ENCODE data around the gene HRAS. TPM values are rescaled to one million over a fixed set of nuclear protein-coding genes. Genes with fewer than 3 reads are reported as not detected.
A peak's percentile ranks its signal among the peaks of the same experiment; 100 is the strongest.
"Not testable (repeated sequence)": the region's sequence is repeated elsewhere in the genome, so short reads cannot be mapped to it uniquely, and the experiment has no call there.

HRAS gene
- polyA plus RNA-seq, 2 of the 4 experiments (the other 2 are of a cell fraction), result 56.3 to 86.9 TPM

DNA sequence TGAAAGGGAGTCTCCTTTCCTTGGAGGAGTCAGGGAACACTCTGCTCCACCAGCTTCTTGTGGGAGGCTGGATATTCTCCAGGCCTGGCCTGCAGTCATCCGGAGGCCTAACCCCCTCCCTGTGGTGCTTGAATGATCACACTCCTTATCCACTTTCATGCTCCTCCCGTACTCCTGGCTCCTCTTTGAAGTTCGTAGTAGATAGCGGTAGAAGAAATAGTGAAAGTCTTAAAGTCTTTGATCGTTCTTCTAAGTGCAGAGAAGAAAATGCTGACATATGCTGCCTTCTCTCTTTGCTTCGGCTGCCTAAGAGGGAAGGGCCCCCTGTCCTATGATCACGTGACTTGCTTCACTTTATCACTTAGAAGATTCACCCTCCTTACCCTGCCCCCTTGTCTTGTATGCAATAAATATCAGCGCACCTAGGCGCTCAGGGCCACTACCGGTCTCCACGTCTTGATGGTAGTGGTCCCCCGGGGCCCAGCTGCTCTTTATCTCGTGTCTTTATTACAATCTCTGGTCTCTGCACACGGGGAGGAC, 38.7 kb upstream of the HRAS start:
- 0 out of 3 replicates have a peak overlapping the region, but pooled peaks have one; percentile 100 for H3K4me2 ChIP-seq
- POLR2A ChIA-PET; H3K27ac ChIP-seq; ATAC-seq; H3K9me3 ChIP-seq; H3K4me3 ChIP-seq; DNase-seq (ENCODE audit: low read depth in 1 of 2, low spot score in 1 of 2); FAIRE-seq: not testable (repeated sequence)
- TF ChIP-seq MAFK (IDR thresholded peaks at IDR 0.05; ENCODE audit: partially characterized antibody), result peak; percentile 55
- peaks cover 26% of the 10 kb centered on the region for H3K4me1 ChIP-seq
- CTCF ChIA-PET, result interaction anchor here (1.3 kb wide), 1 partner anchor 9 kb away, joined by 4 read pairs; no protein-coding TSS in a partner anchor
- 84% methylated on average over 14 of the region's 14 CpGs for WGBS (ENCODE audit: missing lambda C conversion rate)

DNA sequence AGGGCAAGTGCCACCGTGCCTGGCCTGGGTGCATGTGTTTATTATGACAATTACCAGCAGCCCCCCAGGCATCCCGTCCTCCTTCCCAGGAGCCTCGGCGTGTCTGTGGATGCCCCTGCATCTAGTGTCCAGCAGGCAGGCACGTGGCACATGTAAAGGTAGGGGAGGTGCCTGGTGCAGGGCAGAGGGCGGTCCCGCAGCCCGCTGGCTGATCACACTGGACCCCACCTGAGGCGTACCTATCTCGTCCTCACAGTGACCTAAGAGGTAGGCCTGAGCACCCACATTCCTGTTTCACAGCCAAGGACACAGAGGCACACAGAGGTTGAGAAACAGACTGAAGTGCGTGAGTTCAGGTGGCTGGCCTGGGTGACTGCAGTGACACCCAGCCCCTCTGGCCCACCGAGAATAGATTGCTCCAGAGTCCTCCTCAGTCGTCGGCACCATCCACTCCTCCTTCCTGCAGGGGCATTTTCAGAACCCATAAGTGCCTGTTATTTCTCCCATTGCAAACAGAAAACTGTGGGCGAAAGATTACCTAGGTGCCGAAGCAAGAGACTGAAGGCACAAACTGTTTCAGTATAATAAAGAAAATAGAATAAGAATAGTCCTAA, 37.9 kb upstream of the HRAS start:
- TF ChIP-seq, protein P1, sequence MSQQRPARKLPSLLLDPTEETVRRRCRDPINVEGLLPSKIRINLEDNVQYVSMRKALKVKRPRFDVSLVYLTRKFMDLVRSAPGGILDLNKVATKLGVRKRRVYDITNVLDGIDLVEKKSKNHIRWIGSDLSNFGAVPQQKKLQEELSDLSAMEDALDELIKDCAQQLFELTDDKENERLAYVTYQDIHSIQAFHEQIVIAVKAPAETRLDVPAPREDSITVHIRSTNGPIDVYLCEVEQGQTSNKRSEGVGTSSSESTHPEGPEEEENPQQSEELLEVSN (IDR thresholded peaks at IDR 0.05; ENCODE audit: borderline replicate concordance, low read depth), result no peak
- TF ChIP-seq, protein P2, sequence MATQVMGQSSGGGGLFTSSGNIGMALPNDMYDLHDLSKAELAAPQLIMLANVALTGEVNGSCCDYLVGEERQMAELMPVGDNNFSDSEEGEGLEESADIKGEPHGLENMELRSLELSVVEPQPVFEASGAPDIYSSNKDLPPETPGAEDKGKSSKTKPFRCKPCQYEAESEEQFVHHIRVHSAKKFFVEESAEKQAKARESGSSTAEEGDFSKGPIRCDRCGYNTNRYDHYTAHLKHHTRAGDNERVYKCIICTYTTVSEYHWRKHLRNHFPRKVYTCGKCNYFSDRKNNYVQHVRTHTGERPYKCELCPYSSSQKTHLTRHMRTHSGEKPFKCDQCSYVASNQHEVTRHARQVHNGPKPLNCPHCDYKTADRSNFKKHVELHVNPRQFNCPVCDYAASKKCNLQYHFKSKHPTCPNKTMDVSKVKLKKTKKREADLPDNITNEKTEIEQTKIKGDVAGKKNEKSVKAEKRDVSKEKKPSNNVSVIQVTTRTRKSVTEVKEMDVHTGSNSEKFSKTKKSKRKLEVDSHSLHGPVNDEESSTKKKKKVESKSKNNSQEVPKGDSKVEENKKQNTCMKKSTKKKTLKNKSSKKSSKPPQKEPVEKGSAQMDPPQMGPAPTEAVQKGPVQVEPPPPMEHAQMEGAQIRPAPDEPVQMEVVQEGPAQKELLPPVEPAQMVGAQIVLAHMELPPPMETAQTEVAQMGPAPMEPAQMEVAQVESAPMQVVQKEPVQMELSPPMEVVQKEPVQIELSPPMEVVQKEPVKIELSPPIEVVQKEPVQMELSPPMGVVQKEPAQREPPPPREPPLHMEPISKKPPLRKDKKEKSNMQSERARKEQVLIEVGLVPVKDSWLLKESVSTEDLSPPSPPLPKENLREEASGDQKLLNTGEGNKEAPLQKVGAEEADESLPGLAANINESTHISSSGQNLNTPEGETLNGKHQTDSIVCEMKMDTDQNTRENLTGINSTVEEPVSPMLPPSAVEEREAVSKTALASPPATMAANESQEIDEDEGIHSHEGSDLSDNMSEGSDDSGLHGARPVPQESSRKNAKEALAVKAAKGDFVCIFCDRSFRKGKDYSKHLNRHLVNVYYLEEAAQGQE (IDR thresholded peaks at IDR 0.05), result no peak
- TF ChIP-seq ESRRA (IDR thresholded peaks at IDR 0.05; ENCODE audit: borderline replicate concordance, low read length) (no peak), CEBPB (IDR thresholded peaks at IDR 0.05) (no peak), SMC3 (IDR thresholded peaks at IDR 0.05) (no peak), NPAS2 (CRISPR knock-in tag; IDR thresholded peaks at IDR 0.05; ENCODE audit: borderline replicate concordance) (no peak)
- FAIRE-seq, result no peak
- no peaks in the 10 kb centered on the region for H3K9me3 ChIP-seq
- no peak overlapping the region for H3K4me3 ChIP-seq
- H3K27ac ChIP-seq, result no peak overlapping the region
- no peak overlapping the region for H3K4me2 ChIP-seq
- POLR2A ChIA-PET, result no interaction called here
- DNase-seq (ENCODE audit: low read depth in 1 of 2, low spot score in 1 of 2), result no peak
- WGBS (ENCODE audit: missing lambda C conversion rate), result 91% methylated on average over 14 of the region's 16 CpGs
- no peak for ATAC-seq
- CTCF ChIA-PET, result interaction anchor here (1.3 kb wide), 1 partner anchor 8 kb away, joined by 4 read pairs; no protein-coding TSS in a partner anchor
- peaks cover 19% of the 10 kb centered on the region for H3K4me1 ChIP-seq

DNA sequence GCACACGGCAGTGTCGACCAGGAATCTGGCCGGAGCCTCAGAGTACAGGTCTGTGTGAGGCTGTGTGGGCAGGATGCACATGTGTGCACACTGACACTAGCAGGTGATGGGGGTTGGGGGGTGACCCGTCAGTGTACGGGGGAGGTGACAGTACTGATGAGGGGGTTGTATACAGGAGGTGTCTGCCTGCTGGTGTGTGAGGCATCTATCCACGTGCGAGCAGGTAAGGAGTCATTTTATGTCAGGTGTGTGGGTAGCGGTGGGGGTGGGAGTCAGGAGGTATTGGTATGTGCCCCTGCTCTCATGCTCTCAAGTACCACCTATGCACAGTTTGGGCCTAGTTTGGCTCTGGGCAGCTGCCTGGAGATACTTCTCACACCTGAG, 36.4 kb upstream of the HRAS start:
- no peak for ATAC-seq
- TF ChIP-seq MAZ (IDR thresholded peaks at IDR 0.05; ENCODE audit: borderline replicate concordance, low read depth, low read length) (no peak), ZSCAN20 (CRISPR knock-in tag; IDR thresholded peaks at IDR 0.05) (no peak), FOXS1 (CRISPR knock-in tag; IDR thresholded peaks at IDR 0.05) (no peak), MYC (IDR thresholded peaks at IDR 0.05; ENCODE audit: borderline replicate concordance, low read length) (no peak), FOSB (CRISPR knock-in tag; IDR thresholded peaks at IDR 0.05) (no peak), CBX8 (IDR thresholded peaks at IDR 0.05) (no peak), RFX5 (IDR thresholded peaks at IDR 0.05) (no peak), JUNB (IDR thresholded peaks at IDR 0.05) (no peak), ZNF302 (CRISPR knock-in tag; IDR thresholded peaks at IDR 0.05) (no peak), RNF2 (IDR thresholded peaks at IDR 0.05; ENCODE audit: borderline replicate concordance, low read depth) (no peak), NFE2L2 (conservative IDR thresholded peaks at IDR 0.05; ENCODE audit: low read length) (no peak)

More for the DNA sequence above, 36.4 kb upstream of the HRAS start:
- ChIA-PET CTCF (interaction anchor here (1.1 kb wide), 1 partner anchor 17 kb away, joined by 4 read pairs; no protein-coding TSS in a partner anchor), POLR2A (no interaction called here)
- DNase-seq (ENCODE audit: low read depth in 1 of 2, low spot score in 1 of 2), result no peak
- Histone ChIP-seq H3K4me2 (no peak overlapping the region), H3K4me3 (no peak overlapping the region), H3K9me3 (no peaks in the 10 kb centered on the region), H3K4me1 (peaks cover 20% of the 10 kb centered on the region), H3K27ac (no peak overlapping the region)
- FAIRE-seq, result no peak
- 88% methylated on average over 8 of the region's 8 CpGs for WGBS (ENCODE audit: missing lambda C conversion rate)

Measured in A549 (cell line).